GM15510 (cell line): ENCODE results near the gene C11orf21.

Source experiments
- POLR2A ChIP-seq: IDR thresholded peaks from 3 replicates; pipeline ENCODE4 v1.6.1; 2011; ENCODE audit warnings: borderline replicate concordance; ENCODE audit not compliant: insufficient read length; ENCODE audit errors: extremely low read depth

C11orf21 gene

DNA sequence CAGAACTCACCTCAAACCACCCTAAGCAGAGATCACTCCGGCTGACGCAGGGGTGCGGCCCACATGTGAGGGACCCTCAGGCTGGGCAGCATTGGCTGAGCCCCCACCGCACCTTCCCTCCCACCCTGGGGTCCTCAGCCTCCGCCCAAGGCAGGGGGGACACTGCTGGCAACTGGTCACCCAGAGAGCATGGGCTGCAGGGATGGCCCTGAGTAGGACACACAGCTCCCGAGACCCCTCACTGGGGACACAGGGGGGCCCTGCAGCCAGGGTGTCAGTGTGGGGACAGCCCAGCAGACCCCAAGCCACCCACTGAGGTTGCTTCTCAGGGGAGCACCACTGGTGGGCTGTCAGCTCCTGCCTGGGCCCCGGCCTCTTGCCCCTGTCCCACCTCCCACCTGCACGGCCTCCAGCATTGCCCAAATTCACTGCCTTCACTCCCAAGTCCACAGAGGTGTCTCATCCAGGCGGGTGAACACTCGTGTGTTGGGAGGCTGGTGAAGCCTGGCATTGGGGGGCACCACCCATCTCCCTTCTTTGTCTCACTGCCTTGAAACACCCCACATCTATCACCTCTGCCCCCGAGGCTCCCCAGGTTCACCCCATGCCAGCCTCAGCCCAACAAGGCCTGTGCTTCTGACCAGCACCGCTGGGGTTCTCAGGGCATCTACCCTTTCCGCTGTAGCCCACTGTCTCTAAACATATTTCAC, 4.7 kb downstream of the C11orf21 start:
- no peak for TF ChIP-seq POLR2A

DNA sequence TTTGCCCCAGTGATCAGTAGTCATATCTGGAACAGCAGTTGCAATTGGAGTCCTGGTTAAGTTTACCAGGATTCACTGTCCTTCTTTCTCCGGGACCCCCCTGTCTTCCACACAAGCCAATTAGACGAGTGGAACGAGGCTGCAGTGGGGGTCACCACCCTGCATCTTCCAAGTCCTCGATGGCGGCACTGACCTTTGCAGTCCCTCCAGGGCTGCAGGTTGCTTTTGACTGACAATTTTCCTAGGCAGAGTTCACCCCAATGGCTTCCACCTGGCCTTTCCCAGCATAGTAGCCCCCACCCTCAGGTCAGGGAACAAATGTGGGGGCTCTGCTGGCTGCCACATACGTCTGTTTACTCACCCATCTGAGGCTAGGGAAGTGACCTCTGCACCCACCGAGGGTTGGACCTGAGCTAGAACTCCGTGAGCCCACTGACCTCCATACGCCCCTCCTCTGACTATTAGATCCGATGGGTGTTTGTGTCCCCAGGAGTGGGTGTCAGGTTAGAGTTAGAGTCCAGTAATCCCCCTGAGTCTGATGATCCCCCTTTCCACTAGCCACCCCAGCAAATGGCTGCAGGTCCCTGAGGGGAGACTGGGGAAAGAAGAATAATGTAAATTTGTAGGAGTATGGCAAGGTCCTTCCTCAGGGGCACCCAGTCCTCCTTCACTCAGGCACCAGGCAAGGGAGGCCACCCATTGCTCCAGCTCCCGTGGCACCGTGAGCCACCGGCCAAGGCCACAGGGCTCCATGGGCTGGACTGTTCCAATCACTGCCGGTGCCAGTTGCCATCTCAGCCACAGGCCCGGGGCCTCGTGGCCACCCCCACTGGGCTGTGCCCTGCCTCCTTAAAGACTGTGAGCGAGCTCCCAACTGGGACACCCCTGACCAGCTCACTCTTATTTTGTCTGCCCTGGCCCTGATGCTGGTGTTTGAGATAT, 5.5 kb downstream of the C11orf21 start:
- TF ChIP-seq POLR2A, result no peak

DNA sequence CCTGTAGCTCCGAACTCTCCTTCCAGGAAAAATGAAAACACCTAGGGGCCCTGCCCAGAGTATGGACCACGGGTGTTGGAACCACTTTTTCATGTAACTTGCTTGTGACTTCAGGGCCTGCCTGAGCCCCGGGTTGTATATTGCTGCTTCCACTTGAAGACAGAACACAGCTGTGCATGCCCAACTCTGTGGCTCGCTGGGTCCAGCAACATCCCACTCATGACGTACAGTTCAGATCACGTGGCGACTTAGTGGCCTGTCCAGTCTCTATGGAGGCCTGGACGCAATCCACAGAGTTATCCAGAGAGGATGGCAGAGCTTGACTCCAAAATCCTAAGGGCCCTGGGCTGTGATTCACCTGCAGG, 6.8 kb downstream of the C11orf21 start:
- TF ChIP-seq POLR2A, result no peak

DNA sequence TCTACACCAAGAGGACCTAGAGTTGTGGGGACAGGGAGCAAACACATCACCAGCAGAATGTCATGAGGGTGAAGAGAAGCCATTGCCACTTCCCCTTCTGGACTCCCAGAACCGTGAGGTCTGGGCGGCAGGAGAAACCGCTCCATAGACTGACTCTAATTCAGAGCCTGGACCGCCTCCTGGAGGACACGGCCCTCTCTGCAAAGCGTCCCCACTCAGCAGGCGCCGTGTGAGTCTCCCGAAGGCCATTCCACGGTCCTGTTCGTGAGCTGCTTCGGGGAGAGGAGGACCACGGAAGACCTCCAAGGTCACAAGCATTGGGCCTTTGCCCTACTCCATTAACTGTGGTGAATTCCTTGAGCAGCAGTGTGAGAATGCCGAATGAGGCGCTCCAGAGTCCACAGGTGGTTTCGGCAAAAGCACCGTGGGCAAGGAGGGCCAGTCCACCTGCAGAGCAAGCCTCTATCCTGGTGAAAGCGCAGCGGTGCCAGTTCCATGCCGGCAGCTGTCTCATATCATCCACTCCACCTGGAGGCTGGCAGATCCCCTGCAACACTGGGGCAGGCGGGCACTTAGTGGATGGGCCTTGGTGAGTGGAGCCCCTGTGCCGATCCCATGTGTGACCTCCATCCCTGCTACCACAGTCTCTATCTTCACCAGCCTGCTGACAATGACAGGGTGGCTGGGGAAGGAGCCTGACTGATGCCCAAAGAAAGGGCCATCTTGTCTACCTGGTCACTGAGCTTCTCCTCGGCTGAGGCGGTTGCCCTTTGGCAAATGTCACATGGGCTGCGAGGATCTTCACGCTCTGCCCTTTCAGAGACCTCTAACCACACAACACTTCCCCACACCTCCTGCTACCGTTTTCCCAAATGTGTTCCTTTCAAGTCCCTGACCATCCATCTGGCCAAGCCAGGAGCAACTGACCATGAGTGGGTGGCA, 7.5 kb downstream of the C11orf21 start:
- no peak for TF ChIP-seq POLR2A

DNA sequence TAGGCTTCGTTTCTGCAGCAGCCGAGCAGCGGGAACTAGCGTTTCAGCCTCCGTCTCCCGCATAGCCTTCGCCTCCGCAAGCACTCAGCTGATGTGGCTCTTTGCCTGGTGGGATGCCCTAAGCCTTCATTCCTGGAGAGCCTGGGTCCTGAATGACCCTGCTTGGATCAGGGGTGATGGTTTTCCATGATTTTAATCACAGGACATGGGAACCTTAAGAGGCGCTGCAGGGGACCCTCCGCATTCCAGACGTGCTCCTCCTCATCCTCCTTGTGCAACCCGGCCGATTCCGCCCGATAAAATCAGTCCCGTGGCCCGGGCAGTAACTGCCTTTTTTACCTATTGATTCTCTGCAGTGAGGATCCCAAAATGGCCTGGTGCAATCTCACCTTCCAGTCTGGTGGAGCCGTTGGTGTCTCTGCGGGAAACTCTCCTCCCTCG, 8.2 kb downstream of the C11orf21 start:
- no peak for TF ChIP-seq POLR2A

DNA sequence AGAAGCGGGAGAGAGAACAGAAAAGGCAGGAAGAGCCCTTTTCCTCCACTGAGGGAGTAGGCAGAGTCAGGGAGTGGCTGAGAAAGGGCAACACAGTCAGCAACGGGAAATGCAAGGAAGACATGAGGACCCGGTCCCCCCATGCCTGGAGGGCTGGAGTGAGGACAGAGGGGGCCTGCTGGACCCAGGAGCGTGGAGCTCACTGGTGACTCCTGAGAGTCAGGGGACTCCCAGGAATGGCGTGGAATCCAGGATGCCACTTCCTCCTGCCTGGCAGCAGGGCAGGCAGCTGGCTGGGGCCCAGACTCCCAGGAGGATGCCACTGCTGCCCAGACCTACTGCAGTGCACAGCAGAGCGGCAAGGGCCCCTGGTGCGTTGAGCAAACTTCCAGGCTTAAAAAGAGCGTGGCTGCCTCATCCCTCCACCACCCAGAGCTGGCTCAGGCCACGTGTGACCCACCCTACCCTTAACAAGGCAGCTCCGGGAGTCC, 11.3 kb downstream of the C11orf21 start:
- no peak for TF ChIP-seq POLR2A

DNA sequence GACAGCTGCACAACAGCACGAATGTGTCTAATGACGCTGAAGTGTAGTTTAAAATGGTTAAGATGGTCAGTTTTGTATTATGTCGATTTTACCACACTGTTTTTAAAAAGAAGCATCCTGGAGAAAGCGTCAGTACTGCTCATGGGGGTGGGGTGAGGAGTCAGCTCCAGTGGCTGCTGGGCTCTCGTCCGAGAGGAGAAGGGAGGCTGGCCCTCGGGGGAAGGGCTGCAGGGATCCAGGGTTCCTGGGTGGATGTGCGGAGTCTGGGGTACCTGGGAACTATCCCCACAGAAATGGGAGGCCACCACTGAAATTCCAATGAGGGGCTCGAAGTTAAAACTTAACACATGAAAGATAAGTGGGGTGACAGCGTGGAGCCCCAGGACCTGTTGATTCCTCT, 11.9 kb downstream of the C11orf21 start:
- no peak for TF ChIP-seq POLR2A

DNA sequence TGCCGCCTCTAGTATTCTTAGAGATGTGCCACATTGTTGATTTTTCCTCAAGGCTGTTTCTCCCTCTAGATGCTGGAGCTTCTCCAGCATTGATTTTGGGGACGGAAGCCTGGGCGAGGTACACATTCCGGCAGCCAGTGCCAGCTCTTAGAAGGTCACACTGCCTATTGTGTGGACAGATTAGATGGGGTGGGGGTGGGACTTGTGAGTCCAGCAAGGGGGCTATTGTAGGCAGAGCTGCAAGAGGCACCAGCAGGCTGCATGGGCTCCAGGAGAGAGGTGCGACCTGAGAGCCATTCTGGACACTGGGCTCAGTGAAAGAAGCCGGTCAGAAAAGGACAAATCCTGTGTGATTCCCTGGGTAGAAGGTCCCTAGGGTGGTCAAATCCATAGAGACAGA, 12.4 kb downstream of the C11orf21 start:
- TF ChIP-seq POLR2A, result no peak

DNA sequence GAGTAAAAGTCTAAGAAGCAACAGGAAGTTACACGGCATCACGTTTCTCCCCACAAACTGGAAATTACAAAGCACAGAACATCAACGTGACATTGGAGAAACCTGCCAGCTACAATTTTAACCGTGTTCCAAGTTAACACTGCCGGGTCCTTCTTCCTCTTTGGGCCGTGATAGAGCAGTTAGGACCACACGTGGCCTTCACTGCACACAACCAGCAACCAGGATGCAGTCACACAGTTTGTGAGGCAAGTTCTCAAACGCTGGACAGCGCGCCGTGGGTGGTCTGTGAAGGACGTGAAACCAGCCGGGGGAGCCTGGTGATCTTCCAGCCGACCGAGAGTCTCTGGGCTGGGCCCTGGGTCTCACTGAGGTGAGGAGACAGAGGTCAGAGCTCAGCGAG, 14.6 kb downstream of the C11orf21 start:
- TF ChIP-seq POLR2A, result no peak

DNA sequence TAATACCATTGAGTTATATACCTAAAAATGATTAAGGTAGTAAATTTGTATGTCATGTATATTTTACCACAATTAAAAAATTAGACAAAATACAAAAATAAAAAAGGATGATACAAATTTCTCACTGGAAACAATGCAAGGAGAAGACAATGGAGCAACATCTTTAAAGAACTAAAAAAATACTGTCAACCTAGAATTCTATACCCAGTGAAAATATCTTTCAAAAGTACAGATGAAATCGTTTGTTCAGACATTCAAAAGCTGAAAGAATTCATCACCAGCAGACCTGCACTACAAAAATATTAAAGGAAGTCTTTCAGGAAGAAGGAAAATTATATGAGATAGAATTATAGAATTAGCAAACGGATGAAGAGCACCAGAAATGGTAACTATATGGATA, 21.5 kb downstream of the C11orf21 start:
- TF ChIP-seq POLR2A, result no peak

DNA sequence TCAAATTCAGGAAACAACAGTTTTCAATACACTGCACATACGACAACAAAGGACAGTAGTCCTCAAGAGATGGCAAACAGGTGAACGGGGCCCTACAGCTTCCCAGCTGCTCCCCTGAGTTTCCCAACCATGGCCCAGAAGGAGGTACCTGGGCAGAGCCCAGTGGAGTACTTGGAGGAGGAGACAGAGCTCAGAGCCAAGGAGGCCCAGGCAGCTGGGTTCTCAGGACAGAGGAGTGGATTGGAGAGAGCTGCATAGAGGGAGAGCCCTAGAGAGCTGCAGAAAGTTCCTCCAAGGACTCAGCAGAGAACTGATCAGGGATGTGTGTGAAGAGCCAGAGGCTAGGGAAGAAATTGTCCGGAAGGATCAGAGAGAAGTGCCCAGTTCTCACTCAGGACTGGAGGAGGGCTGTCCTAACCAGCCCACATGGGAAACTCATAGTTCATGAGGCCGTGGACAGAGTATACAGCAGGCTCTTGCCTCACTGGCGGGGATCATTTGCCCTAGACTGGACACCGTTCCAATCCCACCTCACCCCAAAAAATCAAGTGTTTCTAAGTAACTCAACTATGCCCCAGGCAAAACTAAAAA, 23.7 kb downstream of the C11orf21 start:
- no peak for TF ChIP-seq POLR2A

DNA sequence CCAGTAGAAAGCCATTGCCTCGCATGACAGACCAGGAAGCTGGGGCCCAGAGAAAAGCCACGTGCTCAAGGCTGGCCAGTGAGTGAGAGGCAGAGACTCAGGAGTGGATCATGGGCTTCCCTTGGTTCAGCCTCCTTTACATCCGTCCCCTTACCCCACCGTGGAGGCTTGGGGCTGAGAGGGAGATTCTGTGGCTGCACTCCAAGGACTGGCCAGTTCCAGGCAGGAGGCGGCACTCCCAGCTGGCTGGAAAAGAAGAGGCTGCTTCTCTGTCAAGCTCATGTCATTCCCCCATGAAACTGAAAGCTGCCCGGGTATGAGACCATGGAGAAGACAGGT, 24.7 kb downstream of the C11orf21 start:
- TF ChIP-seq POLR2A, result no peak

DNA sequence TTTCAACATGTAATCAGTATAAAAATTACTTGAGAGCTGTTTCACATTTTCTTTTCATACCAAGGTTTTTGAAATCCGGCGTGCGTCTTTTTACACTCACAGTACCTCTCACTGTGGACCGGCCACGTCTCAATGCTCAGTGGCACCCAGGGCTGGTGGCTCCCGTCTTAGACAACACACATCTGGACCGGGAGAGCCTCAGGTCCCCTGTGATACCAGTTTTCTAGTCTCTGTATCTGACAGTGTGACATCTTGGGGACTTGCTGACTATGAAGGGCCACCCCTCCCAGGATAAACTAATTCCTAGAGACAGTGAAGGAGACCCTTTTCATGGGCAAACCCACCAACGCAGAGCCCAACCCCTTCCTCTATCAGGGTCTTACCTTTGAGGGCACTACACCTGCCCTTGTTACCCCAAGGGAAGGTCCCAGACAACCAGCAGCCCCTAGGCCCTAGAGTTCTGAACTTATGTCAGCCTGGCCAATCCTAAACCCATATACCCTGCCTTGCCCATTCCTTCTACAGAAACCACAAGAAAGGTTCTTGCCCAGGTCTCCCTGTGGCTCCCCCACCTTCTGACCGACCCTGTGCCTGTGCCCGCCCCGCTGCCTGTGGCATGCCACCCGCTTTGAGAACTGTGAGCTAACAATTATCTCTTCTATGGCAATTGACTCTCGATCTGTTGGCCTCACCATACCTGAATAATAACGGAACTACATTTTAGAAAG, 25.3 kb downstream of the C11orf21 start:
- TF ChIP-seq POLR2A, result no peak

DNA sequence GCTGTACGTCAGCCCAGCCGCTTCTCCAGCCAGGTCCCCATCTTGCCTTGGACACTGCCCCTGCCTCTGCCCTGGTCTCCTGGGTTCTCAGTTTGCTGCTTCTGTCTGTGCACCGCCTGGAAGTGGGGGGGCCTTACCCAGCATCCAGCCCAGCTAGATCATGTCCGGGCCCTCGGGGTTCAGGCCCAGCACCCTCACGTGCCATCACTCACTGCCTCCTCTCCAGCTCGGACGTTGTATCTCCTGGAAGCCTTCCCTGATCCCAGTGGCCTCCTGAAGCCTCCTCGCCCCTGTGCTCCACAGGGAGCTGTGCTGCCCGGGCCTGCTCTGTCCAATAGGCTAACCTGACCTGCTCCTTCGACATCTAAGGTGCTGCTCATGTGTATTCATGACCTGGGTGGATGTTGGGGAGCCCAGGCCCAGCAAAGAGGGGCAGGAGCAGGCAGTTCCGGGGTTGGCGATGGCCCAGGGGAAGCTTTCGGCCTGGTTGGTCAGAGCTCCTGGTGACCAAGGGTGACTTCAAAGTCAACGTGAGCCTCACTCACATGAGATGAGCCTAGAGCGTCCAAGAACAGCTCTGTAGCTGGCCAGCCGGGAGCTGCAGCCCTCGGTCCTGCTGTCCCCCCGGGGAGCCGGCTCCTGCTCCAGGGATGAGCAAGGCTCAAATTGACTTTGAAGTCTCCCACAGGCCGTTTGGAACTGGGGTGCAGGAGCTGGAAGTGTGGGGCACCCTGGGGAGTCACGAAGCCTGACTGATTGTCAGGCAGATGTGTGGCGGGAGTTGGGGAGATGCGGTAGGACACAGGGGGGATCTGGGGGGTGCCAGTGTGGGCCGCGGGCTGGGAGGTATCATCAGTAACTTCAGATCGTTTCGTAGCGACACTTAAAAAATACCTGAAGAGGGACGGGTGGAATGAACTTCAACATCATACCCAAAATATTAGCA, 26.1 kb downstream of the C11orf21 start:
- no peak for TF ChIP-seq POLR2A

DNA sequence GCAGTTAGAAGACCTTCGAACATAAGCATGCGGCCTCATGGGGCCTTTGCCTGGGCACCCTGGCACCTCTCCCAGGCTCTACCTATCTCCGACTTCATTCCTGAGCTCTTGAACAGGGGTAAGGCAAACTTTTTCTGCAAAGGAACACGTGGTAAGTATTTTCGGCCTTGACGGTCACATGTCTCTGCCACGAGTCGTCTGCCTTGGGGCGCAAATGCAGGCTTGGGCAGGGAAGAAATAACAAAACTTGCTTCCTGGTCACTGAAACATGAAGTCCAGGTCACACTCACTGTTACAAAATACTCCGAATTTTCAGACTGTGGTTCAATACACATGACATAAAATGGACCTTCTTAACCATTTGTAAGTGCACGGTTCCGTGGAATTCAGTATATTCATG, 27.9 kb downstream of the C11orf21 start:
- no peak for TF ChIP-seq POLR2A
